Gastroesophageal sphincter (tissue), 3 donors: Measurements from ENCODE around the gene RTF1.

Experiments used
- EP300 ChIP-seq: sonication (generic); formaldehyde crosslinking; IDR thresholded peaks from one replicate; pipeline ENCODE4 v1.6.1; 2017; ENCODE audit warnings: antibody characterized with exemption, mild to moderate bottlenecking
- POLR2A ChIP-seq, 2 donors: fragments of 450-650 bp; IDR thresholded peaks; one replicate each; pipeline ENCODE4 v1.6.1; 2017; ENCODE audit warnings: antibody characterized with exemption in 2 of 2, mild to moderate bottlenecking in 2 of 2, moderate library complexity in 1 of 2
- POLR2AphosphoS5 ChIP-seq: sonication (generic); formaldehyde crosslinking; IDR thresholded peaks from one replicate; pipeline ENCODE4 v1.6.1; 2017; ENCODE audit warnings: antibody characterized with exemption
- TF ChIP-seq, protein P1 (sequence below), 4 experiments: fragments of 200-600 bp in 2 of 4; fragments of 450-650 bp in 2 of 4; sonication (generic) in 1 of 4; IDR thresholded peaks; one replicate each; pipeline ENCODE4 v1.5.1; 2017 to 2019; ENCODE audit warnings: antibody characterized with exemption in 4 of 4, mild to moderate bottlenecking in 2 of 4, moderate library complexity in 2 of 4

DNA sequence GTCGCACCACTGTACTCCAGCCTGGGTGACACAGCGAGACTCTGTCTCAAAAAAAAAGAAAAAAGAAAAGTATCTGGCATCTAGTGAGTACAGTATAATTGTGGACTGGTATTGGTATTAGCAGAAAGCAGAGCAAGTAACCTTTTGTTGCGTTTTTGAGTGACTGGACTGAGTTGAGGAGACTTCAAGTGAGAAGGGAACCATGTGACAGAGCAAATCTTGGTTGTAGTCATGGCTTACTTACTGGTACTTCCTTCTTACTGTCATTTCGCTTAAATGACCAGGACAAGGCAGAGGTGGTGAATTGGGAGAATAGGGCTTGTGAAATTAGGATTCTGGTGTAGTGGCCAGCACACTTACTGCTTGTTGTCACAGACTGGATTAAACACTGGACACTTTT lies 20.6 kb downstream of the RTF1 start:
- TF ChIP-seq POLR2A (IDR thresholded peaks at IDR 0.05), result no peak
- no peak for TF ChIP-seq POLR2AphosphoS5
- TF ChIP-seq, protein P1, sequence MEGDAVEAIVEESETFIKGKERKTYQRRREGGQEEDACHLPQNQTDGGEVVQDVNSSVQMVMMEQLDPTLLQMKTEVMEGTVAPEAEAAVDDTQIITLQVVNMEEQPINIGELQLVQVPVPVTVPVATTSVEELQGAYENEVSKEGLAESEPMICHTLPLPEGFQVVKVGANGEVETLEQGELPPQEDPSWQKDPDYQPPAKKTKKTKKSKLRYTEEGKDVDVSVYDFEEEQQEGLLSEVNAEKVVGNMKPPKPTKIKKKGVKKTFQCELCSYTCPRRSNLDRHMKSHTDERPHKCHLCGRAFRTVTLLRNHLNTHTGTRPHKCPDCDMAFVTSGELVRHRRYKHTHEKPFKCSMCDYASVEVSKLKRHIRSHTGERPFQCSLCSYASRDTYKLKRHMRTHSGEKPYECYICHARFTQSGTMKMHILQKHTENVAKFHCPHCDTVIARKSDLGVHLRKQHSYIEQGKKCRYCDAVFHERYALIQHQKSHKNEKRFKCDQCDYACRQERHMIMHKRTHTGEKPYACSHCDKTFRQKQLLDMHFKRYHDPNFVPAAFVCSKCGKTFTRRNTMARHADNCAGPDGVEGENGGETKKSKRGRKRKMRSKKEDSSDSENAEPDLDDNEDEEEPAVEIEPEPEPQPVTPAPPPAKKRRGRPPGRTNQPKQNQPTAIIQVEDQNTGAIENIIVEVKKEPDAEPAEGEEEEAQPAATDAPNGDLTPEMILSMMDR (IDR thresholded peaks at IDR 0.05), result no peak
- TF ChIP-seq EP300, result no peak
